HG03196 (cell line): Measurements from ENCODE around the gene C1QTNF12.
"Not testable (repeated sequence)": the region's sequence is repeated elsewhere in the genome, so short reads cannot be mapped to it uniquely, and the experiment has no call there.

Source experiments
- ATAC-seq: cut with Tn5 transposase; IDR thresholded peaks from one replicate; pipeline ENCODE4 v1.9.1; 2021; ENCODE audit not compliant: unreplicated experiment

The C1QTNF12 gene

GRCh38 chr1:1259951-1260600 is 13.6 kb upstream of the C1QTNF12 start:
- ATAC-seq: no peak

- no peak for ATAC-seq
Measured at GRCh38 chr1:1259540-1259939, 13.0 kb upstream of the C1QTNF12 start.

- ATAC-seq: no peak
Measured at GRCh38 chr1:1259119-1259488, 12.6 kb upstream of the C1QTNF12 start.

GRCh38 chr1:1256956-1257871 is 10.7 kb upstream of the C1QTNF12 start:
- ATAC-seq: no peak

GRCh38 chr1:1255611-1256010 is 9.1 kb upstream of the C1QTNF12 start:
- ATAC-seq: no peak

GRCh38 chr1:1255078-1255477 is 8.6 kb upstream of the C1QTNF12 start:
- no peak for ATAC-seq

- no peak for ATAC-seq
Measured at GRCh38 chr1:1254667-1254998, 8.1 kb upstream of the C1QTNF12 start.

- ATAC-seq: no peak
Measured at GRCh38 chr1:1253972-1254666, 7.6 kb upstream of the C1QTNF12 start.

- no peak for ATAC-seq
Measured at GRCh38 chr1:1253314-1253713, 6.8 kb upstream of the C1QTNF12 start.

- ATAC-seq: no peak
Measured at GRCh38 chr1:1250786-1251284, 4.3 kb upstream of the C1QTNF12 start.

- not testable (repeated sequence) for ATAC-seq
Measured at GRCh38 chr1:1248009-1248913, 1.7 kb upstream of the C1QTNF12 start.

GRCh38 chr1:1247341-1247913 is 905 bp upstream of the C1QTNF12 start:
- no peak for ATAC-seq

GRCh38 chr1:1245817-1246576 is 525 bp downstream of the C1QTNF12 start:
- ATAC-seq: no peak

- no peak for ATAC-seq
Measured at GRCh38 chr1:1245178-1245816, 1.2 kb downstream of the C1QTNF12 start.

- ATAC-seq: no peak
Measured at GRCh38 chr1:1244192-1244811, 2.2 kb downstream of the C1QTNF12 start.

GRCh38 chr1:1243807-1244191 is 2.7 kb downstream of the C1QTNF12 start:
- no peak for ATAC-seq

GRCh38 chr1:1243266-1243660 is 3.3 kb downstream of the C1QTNF12 start:
- no peak for ATAC-seq

GRCh38 chr1:1242461-1243265 is 3.9 kb downstream of the C1QTNF12 start:
- no peak for ATAC-seq
